IMR-90 (cell line): ENCODE results near the gene ADCK2.

Experiments
- MAZ ChIP-seq: IDR thresholded peaks from 2 replicates; pipeline ENCODE4 v1.6.1; 2012; ENCODE audit warnings: low read depth, mild to moderate bottlenecking, low read length, improper control_type of control experiment, moderate library complexity, borderline replicate concordance
- MXI1 ChIP-seq: IDR thresholded peaks from 2 replicates; pipeline ENCODE4 v1.6.1; 2012; ENCODE audit warnings: low read depth, mild to moderate bottlenecking, low read length, moderate library complexity, borderline replicate concordance
- NFE2L2 ChIP-seq: fragments of 150-350 bp; IDR thresholded peaks from 2 replicates; pipeline ENCODE4 v1.6.1; 2016; ENCODE audit warnings: low read depth, mild to moderate bottlenecking, low read length
- SMC3 ChIP-seq: fragments of 150-350 bp; IDR thresholded peaks from 2 replicates; pipeline ENCODE4 v1.6.1; 2016; ENCODE audit warnings: low read depth, mild to moderate bottlenecking, antibody characterized with exemption, low read length, moderate library complexity
- TF ChIP-seq, protein P1 (sequence below): conservative IDR thresholded peaks from 2 replicates; pipeline ENCODE4 v1.5.1; 2012; ENCODE audit warnings: mild to moderate bottlenecking, low read depth, low read length, improper control_type of control experiment

DNA sequence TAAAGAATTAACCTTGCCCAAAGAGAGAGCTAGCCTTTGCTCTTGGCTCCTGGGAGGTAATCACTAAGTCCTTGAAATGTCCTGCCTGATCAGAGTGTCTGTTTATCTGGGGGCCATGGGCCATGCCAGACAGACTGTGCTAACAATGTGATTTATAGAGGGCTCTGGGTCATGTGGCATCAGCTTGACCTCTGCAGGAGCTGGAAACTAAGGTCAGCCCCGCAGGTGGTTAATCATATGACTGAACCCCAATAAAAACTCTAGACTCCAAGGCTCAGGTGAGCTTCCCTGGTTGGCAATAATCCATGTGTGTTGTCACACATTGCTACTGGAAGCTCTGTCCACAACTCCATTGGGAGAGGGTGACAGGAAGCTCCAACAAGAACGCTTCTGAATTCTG, 71.3 kb downstream of the ADCK2 start:
- TF ChIP-seq MXI1: no peak
- no peak for TF ChIP-seq NFE2L2
- TF ChIP-seq, protein P1, sequence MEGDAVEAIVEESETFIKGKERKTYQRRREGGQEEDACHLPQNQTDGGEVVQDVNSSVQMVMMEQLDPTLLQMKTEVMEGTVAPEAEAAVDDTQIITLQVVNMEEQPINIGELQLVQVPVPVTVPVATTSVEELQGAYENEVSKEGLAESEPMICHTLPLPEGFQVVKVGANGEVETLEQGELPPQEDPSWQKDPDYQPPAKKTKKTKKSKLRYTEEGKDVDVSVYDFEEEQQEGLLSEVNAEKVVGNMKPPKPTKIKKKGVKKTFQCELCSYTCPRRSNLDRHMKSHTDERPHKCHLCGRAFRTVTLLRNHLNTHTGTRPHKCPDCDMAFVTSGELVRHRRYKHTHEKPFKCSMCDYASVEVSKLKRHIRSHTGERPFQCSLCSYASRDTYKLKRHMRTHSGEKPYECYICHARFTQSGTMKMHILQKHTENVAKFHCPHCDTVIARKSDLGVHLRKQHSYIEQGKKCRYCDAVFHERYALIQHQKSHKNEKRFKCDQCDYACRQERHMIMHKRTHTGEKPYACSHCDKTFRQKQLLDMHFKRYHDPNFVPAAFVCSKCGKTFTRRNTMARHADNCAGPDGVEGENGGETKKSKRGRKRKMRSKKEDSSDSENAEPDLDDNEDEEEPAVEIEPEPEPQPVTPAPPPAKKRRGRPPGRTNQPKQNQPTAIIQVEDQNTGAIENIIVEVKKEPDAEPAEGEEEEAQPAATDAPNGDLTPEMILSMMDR: no peak
- TF ChIP-seq SMC3: no peak
- no peak for TF ChIP-seq MAZ
